ENCODE results near the gene BCR. TPM values are rescaled to one million over a fixed set of nuclear protein-coding genes. Genes with fewer than 3 reads are reported as not detected.

BCR gene
- polyA plus RNA-seq, 1 donor (not counting 4 experiments of a cell fraction or from before 2014, with no cell fraction given), result 25.8 TPM

- Histone ChIP-seq H3K9ac (ENCODE audit: control insufficient read depth, extremely low read depth, insufficient read depth, low read length) (no peak overlapping the region), H3K4me3 (ENCODE audit: control insufficient read depth in 2 of 3, extremely low read depth in 1 of 3, insufficient read depth in 2 of 3, low read depth in 1 of 3, low read length in 3 of 3) (no peak overlapping the region), H2AFZ (ENCODE audit: control insufficient read depth, low read length) (no peak overlapping the region), H3K4me1 (ENCODE audit: control insufficient read depth, extremely low read depth, insufficient read depth, low read length) (peaks cover 20% of the 10 kb centered on the region), H4K20me1 (ENCODE audit: control insufficient read depth, extremely low read depth, insufficient read depth, low read length) (peaks cover 21% of the 10 kb centered on the region), H3K9me3 (ENCODE audit: control insufficient read depth, low read depth, low read length) (peaks cover 1% of the 10 kb centered on the region), H3K36me3 (ENCODE audit: control insufficient read depth in 2 of 2, extremely low read depth in 1 of 2, insufficient read depth in 2 of 2, low read length in 2 of 2) (peaks cover 1 to 18% of the 10 kb centered on the region in 2 experiments), H3K27ac (ENCODE audit: control insufficient read depth, insufficient read depth, low read length) (no peak overlapping the region), H3K9me1 (ENCODE audit: control insufficient read depth, extremely low read depth, insufficient read depth, low read length) (peaks cover 3% of the 10 kb centered on the region), H3K27me3 (ENCODE audit: control insufficient read depth, extremely low read depth, insufficient read depth, low read length) (no peaks in the 10 kb centered on the region), H3K79me2 (ENCODE audit: control insufficient read depth, insufficient read depth, low read length) (peaks cover 89% of the 10 kb centered on the region), H3K4me2 (ENCODE audit: control insufficient read depth, extremely low read depth, insufficient read depth, low read depth, low read length) (no peak overlapping the region)
- DNase-seq (ENCODE audit: low read depth, low spot score) (no peak), FAIRE-seq (no peak)
- dilution Hi-C loops (cut with MboI; ENCODE audit: extremely low pct_ligation_motif_present, low sequenced_read_pairs), result no loop called here
- TF ChIP-seq EZH2 (IDR thresholded peaks at IDR 0.05; ENCODE audit: low read length) (no peak), CTCF (optimal IDR thresholded peaks at IDR 0.05 in 1 of 3, IDR thresholded peaks at IDR 0.05 in 1 of 3, conservative IDR thresholded peaks at IDR 0.05 in 1 of 3; ENCODE audit: extremely low read depth in 1 of 3, insufficient read depth in 2 of 3, low read length in 3 of 3) (no peak)
These were observed 62.8 kb downstream of the BCR start for GRCh38 chr22:23243006-23243573.

- no peak for TF ChIP-seq CTCF (optimal IDR thresholded peaks at IDR 0.05 in 1 of 3, IDR thresholded peaks at IDR 0.05 in 1 of 3, conservative IDR thresholded peaks at IDR 0.05 in 1 of 3; ENCODE audit: extremely low read depth in 1 of 3, insufficient read depth in 2 of 3, low read length in 3 of 3)
- no peak for TF ChIP-seq EZH2 (IDR thresholded peaks at IDR 0.05; ENCODE audit: low read length)
- Histone ChIP-seq H3K9ac (ENCODE audit: control insufficient read depth, extremely low read depth, insufficient read depth, low read length) (no peak overlapping the region), H3K9me1 (ENCODE audit: control insufficient read depth, extremely low read depth, insufficient read depth, low read length) (peaks cover 3% of the 10 kb centered on the region), H3K4me1 (ENCODE audit: control insufficient read depth, extremely low read depth, insufficient read depth, low read length) (peaks cover 26% of the 10 kb centered on the region), H3K27ac (ENCODE audit: control insufficient read depth, insufficient read depth, low read length) (no peak overlapping the region), H2AFZ (ENCODE audit: control insufficient read depth, low read length) (no peak overlapping the region), H3K4me2 (ENCODE audit: control insufficient read depth, extremely low read depth, insufficient read depth, low read depth, low read length) (no peak overlapping the region), H3K27me3 (ENCODE audit: control insufficient read depth, extremely low read depth, insufficient read depth, low read length) (no peaks in the 10 kb centered on the region), H4K20me1 (ENCODE audit: control insufficient read depth, extremely low read depth, insufficient read depth, low read length) (peaks cover 18% of the 10 kb centered on the region), H3K4me3 (ENCODE audit: control insufficient read depth in 2 of 3, extremely low read depth in 1 of 3, insufficient read depth in 2 of 3, low read depth in 1 of 3, low read length in 3 of 3) (no peak overlapping the region), H3K36me3 (ENCODE audit: control insufficient read depth in 2 of 2, extremely low read depth in 1 of 2, insufficient read depth in 2 of 2, low read length in 2 of 2) (peaks cover 1 to 18% of the 10 kb centered on the region in 2 experiments), H3K9me3 (ENCODE audit: control insufficient read depth, low read depth, low read length) (peaks cover 1% of the 10 kb centered on the region), H3K79me2 (ENCODE audit: control insufficient read depth, insufficient read depth, low read length) (peaks cover 84% of the 10 kb centered on the region)
- DNase-seq (ENCODE audit: low read depth, low spot score) (no peak), FAIRE-seq (no peak)
- dilution Hi-C loops (cut with MboI; ENCODE audit: extremely low pct_ligation_motif_present, low sequenced_read_pairs), result no loop called here
These were observed 63.8 kb downstream of the BCR start for GRCh38 chr22:23243859-23244689.
